ENCODE data around the gene CNP.
"Not testable (repeated sequence)": the region's sequence is repeated elsewhere in the genome, so short reads cannot be mapped to it uniquely, and the experiment has no call there.

- TF ChIP-seq CTCF, EP300, POLR2A, POLR2AphosphoS5 (IDR thresholded peaks at IDR 0.05): not testable (repeated sequence)
These were observed 45.8 kb downstream of the CNP start for GRCh38 chr17:42012363-42012762.
